ENCODE measurements around the gene RFT1.

GRCh38 chr3:53123510-53123909 is 6.7 kb downstream of the RFT1 start:
- TF ChIP-seq CTCF (IDR thresholded peaks at IDR 0.05) (no peak), POLR2A (IDR thresholded peaks at IDR 0.05) (no peak)
